GM18499 (cell line): ENCODE data around the gene ABCB8.
A peak's percentile ranks its signal among the peaks of the same experiment; 100 is the strongest.
"Not testable (repeated sequence)": the region's sequence is repeated elsewhere in the genome, so short reads cannot be mapped to it uniquely, and the experiment has no call there.

Experiments
- ATAC-seq: cut with Tn5 transposase; IDR thresholded peaks from one replicate; pipeline ENCODE4 v1.9.1; 2021; ENCODE audit warnings: moderate number of reproducible peaks; ENCODE audit not compliant: insufficient read depth, unreplicated experiment

ABCB8 gene

DNA sequence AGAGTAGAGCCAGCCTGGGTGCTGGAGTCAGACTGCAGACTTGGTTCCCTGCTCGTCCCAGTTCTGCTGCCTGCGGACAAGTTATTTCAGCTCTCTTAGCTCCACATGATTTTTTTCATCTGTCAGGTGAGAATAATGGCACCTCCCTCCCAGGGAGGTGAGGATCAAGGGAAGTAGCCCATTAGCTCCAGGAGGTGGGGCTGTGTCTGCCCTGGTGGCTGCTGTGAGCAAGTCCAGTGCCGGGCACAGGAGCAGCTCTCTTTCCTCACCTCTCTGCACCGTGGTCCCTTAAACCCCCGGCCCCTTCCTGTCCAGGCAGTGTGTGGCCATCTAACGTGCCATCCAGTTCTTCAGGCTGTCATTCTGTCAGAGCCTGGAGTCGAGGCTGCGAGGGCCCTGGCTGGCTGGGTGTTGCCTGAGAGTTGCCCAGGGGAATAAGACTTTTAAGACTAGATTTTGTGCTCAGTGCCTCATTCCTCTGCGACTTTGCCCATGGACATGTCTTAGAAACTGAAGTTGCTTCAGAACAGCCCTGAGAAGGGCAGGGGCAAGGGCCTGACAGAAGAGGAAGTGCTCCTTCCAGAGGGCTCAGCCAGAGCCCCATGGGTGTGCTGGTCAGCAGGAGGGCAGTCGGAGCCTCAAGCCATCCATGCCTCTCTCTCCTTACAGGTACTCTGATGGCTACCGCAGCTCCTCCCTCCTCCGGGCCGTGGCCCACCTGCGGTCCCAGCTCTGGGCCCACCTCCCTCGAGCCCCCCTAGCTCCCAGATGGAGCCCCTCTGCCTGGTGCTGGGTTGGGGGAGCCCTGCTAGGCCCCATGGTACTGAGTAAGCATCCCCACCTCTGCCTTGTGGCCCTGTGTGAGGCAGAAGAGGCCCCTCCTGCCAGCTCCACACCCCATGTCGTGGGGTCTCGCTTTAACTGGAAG lies 5.0 kb downstream of the ABCB8 start:
- no peak for ATAC-seq

GRCh38 chr7:151033864-151034249 lies 5.6 kb downstream of the ABCB8 start:
- no peak for ATAC-seq

- no peak for ATAC-seq
These were observed 6.2 kb downstream of the ABCB8 start for GRCh38 chr7:151034312-151035025.

GRCh38 chr7:151035026-151035717 lies 6.9 kb downstream of the ABCB8 start:
- ATAC-seq = no peak

- no peak for ATAC-seq
These were observed 7.7 kb downstream of the ABCB8 start for GRCh38 chr7:151035902-151036301.

GRCh38 chr7:151038951-151039849 lies 10.9 kb downstream of the ABCB8 start:
- ATAC-seq = peak; percentile 53

DNA sequence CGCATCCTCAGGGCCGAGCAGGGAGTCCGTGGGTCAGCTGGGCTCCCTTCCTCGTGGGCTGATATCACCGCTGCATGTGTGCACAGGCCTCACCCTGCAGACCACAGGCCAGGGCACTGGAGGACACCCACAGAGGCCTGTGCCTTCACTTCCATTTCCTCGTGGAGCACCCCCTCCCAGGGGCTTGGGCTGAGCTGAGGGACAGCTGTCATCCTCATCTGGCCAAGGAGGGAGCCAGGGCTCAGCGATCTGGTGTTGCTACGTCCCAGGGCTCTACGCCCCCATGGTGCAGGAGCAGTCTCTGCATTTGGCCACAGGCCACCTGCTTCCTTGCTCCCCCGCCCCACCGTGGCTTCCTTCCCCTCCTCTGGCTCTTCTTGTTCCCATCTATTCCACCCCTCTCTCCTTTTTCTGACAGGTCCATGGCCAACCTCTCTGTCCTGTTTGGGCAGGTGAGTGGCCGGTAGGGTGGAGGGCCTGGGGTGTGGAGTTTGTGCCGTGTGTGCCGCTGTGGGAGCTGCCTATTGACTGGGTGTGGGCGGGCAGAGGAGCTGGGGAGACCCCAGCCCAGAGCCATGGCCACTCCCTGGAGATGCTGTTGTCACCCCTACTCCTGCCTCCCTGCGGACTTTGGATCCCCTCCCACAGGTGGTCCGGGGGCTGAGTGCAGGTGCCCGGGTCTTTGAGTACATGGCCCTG lies 11.7 kb downstream of the ABCB8 start:
- no peak for ATAC-seq

GRCh38 chr7:151040616-151041375 lies 12.5 kb downstream of the ABCB8 start:
- no peak for ATAC-seq

GRCh38 chr7:151043449-151043848 lies 15.2 kb downstream of the ABCB8 start:
- ATAC-seq = not testable (repeated sequence)

GRCh38 chr7:151043959-151044358 lies 15.7 kb downstream of the ABCB8 start:
- ATAC-seq = no peak

- no peak for ATAC-seq
These were observed 17.0 kb downstream of the ABCB8 start for GRCh38 chr7:151045262-151045661.

DNA sequence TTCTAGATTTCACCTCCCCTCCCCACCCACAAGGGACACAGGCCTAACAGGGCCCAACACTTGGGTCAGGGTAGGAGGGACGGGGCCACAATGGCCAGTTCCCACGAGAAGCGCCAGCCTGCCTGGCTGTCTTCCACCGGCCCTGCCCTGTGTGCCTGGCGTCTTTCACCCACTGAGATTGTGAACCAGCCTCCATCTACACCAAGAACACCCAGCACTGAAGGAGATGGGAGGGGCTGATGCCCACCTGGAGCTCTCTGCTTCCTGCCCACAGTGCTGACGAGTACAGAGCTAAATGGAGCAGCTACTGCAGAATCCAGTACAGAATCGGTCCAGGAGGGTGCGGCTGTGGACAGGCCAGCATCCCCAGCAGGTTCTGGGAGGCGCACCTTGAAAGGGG lies 17.7 kb downstream of the ABCB8 start:
- ATAC-seq = no peak

- no peak for ATAC-seq
These were observed 18.6 kb downstream of the ABCB8 start for GRCh38 chr7:151046603-151047573.

DNA sequence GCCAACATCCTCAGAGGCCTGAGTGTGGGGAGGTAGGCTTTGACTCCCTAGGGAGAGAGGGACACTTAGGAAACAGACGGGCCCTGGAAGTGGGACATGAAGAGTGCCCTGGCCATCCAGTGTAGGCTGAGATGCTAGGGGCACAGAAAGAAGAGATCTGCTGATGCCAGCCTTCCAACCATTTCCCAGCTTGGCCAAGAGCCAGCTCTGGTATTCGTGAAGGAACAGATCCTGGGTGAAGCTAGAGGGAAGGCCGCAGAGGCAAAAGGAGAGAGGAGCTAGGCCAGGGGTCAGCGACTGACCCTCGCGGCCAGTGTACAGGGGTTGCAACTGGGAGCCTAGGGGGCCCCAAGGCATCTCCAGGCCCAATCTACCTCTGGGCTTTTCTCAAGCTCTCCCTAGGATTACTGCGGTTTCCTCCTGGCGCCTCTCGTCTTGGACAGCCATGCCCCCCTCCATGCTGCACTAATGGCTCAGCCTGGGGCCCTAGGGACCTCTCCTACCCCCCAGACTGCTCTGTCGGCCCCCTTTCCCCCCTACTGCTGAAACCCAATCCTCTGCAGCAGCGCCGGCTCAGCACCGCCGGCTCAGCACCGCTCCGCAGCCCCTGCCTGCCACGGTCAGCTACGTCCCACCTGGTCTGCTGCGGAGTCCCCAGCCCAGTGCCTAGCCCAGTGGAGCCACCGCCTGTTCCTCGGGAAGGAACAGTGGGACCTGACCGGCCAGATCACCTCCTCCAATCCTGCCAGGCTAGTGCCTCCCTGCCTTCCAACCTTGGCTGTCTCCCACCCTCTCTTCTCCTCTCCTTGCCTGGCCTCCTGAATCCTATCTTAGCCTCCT lies 19.9 kb downstream of the ABCB8 start, which contains the start of gene ASIC3:
ASIC3 (plus strand) TSS at position 556 of the 840 bp plus-strand sequence. CDS start 355 bp downstream, outside the sequence.
- ATAC-seq = no peak

DNA sequence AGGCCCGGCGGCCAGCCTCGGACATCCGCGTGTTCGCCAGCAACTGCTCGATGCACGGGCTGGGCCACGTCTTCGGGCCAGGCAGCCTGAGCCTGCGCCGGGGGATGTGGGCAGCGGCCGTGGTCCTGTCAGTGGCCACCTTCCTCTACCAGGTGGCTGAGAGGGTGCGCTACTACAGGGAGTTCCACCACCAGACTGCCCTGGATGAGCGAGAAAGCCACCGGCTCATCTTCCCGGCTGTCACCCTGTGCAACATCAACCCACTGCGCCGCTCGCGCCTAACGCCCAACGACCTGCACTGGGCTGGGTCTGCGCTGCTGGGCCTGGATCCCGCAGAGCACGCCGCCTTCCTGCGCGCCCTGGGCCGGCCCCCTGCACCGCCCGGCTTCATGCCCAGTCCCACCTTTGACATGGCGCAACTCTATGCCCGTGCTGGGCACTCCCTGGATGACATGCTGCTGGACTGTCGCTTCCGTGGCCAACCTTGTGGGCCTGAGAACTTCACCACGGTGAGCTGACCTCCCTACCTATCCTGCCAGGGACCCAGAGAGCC lies 20.7 kb downstream of the ABCB8 start:
- ATAC-seq = no peak

DNA sequence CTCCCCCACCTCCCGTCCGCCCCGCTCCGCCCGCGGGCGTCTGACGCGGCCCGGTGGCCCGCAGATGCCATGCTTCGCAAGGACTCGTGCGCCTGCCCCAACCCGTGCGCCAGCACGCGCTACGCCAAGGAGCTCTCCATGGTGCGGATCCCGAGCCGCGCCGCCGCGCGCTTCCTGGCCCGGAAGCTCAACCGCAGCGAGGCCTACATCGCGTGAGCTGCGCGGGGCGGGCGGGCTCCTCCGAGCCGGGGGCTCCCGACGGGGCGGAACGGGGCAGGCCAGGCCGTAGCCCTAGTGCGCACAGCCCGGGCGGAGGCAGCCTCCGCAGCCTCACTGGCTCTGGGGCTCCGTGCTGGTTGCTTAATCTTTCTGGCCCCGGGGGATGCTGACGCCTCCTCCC lies 22.9 kb downstream of the ABCB8 start:
- no peak for ATAC-seq
